TTC549 (cell line): ENCODE data around the gene DYSF.

Experiments
- FAIRE-seq: peaks from 2 replicates; lab custom pipeline; 2012; peaks lifted over from hg19 to GRCh38; lab: Jason Lieb, UNC

The DYSF gene

DNA sequence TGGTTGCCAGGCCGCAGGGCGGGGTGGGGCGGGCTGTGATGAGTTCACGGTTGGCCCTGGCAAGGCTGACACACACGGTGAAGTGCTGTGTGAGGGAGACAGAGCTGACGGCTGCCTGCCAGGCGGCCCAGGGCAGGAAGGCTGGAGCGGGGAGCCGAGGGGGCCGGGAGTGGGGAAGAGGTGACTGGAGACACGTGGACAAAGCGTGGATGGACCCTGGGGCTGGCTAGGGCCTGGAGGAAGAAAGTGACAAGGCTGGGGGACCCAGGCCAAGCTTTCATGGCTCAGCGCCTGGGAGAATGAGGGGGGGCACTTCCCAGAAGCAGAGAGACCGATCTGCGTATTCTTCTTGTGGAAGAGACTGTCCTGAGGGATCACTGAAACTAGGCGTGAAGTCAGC is 123.2 kb downstream of the DYSF start:
- FAIRE-seq = no peak

DNA sequence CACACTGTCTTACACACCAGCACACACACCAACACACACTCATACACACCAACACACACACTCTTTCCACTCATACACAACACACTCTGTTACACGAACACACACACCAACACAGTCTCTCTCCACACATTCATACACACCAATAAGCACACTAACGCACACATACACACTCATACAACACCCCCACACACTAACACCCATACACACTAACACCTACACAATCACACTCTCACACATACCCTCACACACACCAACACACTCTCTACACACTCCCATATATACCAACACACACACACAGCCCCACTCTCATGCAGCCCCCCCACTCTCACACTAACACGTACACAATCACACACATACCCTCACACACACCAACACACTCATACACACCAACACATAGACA is 123.8 kb downstream of the DYSF start:
- no peak for FAIRE-seq

GRCh38 chr2:71578767-71579342 is 125.5 kb downstream of the DYSF start:
- no peak for FAIRE-seq

DNA sequence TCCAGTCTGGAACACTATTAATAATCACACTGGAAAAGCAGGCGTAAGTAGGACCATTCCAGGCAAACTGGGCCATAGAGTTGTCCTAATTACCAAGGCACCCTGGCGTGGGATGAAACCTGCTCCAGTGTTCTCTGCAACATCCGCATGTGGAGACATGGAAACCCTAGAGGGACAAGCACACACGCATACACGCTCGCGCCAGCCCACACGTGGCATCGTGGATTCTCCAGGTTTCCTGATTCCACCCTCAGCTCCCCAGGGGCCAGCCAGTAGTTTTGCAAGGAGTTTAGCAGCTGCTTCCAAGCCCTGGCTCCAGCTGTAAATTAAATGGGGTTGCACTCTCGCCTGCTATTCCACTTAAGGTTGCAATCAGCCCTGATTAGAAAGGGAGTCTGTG is 127.7 kb downstream of the DYSF start:
- FAIRE-seq = no peak

DNA sequence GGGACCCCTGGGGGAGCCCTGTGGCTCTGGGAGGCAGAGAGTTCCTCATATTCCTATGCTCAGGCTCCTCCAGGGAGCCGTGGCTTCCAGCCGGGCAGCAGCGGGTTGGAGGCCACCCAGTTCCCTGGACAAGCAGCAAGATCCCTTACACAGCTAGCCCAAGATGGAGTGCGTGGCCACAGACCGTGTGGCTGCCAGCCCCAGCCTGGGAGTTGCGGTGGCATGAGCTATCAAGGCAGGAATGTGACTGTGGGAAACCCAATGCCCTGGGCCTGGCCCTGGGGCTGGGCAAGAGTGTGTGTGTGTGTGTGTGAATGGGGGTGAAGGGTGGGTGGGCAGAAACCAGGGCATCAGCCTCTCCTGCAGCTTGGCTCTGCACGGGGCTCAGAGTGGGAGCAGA is 130.5 kb downstream of the DYSF start:
- no peak for FAIRE-seq

- no peak for FAIRE-seq
Measured at GRCh38 chr2:71586471-71586870, 133.1 kb downstream of the DYSF start.

GRCh38 chr2:71587509-71588073 is 134.2 kb downstream of the DYSF start:
- no peak for FAIRE-seq

DNA sequence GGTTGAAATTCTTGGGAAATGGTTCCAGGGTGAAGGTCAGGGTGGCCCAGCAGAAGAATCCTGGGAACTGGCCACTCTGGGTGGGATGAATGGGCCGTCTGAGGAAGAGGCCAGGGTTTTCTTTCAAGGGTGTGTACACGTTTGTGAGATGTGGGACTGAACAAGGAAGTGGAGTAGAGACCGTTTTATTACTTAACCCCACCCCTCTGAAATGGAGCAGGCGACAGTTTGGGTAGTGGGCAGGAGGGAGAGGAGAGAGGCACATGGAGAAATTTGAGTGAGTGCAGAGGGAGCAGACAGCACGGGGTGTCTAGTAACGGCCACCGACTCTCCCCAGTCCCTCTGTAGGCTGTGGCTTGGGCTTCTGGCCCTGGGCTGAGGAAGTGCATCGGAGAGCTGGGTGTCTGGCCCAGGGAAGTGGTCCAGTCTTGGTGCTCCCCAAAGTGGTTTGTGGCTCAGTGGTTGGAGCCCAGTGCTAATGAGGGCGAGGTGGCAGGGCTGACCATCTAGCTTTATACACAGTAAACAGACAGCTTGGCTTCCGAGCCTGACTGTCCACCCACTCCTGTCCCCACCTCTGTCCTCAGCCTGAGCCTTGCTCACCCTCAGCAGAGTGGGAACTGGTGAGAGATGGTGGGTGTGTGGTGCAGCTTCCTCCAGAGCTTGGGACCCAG is 135.3 kb downstream of the DYSF start:
- FAIRE-seq = no peak

DNA sequence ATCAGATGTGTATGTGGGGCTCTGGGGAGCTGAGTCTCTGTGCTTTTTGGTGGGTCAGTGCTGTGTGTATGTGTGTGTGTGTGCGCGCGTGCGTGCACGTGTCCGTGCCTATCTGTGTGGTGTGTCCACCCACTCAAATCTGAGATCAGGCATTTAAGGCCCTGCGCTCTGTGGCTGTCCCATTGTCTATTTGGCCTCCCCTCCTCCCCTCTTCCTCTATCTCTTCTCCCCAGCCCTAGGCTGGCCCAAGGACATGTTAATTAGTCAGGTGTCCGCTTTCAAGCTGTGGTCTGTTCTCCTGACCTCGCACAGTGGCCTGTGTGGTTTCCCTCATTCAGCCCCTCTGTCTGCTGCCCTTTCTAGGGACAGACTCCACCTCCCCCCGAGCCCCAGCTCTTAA is 136.4 kb downstream of the DYSF start:
- FAIRE-seq = no peak

DNA sequence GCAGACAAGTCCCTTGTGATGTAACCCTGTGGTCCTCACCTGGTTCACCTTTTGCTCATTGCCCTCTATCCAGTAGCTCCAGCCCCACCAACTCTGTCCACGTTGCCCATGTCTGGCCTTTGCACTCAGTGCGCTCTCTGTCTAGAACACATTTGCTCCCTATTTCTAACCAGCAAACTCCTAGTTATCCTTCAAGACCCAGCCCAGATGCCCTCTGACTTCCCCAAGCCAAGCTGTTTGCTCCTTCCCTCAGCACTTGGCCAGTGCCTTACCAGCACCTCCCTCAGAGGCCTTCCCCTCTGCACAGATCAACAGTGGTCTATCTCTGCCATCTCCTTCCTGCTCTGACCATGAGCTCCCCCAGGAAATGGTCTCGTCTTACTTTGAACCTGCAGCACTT is 137.7 kb downstream of the DYSF start:
- no peak for FAIRE-seq

GRCh38 chr2:71592181-71592711 is 138.9 kb downstream of the DYSF start:
- no peak for FAIRE-seq

- no peak for FAIRE-seq
Measured at GRCh38 chr2:71595569-71595968, 142.2 kb downstream of the DYSF start.

- no peak for FAIRE-seq
Measured at GRCh38 chr2:71596011-71596410, 142.7 kb downstream of the DYSF start.

GRCh38 chr2:71597756-71598155 is 144.4 kb downstream of the DYSF start:
- FAIRE-seq = no peak

GRCh38 chr2:71598526-71598925 is 145.2 kb downstream of the DYSF start:
- no peak for FAIRE-seq

GRCh38 chr2:71599038-71599437 is 145.7 kb downstream of the DYSF start:
- FAIRE-seq = no peak

GRCh38 chr2:71599646-71600236 is 146.4 kb downstream of the DYSF start:
- no peak for FAIRE-seq

- FAIRE-seq = no peak
Measured at GRCh38 chr2:71600555-71600954, 147.2 kb downstream of the DYSF start.

- FAIRE-seq = no peak
Measured at GRCh38 chr2:71601136-71602114, 148.1 kb downstream of the DYSF start.

DNA sequence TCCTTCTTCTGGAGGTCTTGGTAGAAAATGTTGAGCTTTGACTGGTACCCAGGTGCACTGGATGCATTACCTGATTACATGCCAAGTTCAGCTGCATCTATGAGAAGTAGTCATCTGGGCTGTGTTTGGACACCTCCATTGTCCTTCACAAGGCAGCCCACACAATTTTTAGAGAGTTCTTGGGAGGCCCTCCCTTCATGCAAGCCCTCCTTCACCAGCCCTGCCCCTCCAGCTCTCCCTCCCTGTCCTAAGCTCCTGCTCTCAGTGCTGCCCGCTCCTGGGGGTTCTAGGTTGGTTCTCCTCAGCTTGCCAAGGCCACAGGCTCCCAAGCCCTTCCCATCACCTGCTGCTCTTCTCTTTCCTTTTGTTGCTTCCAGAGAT is 148.7 kb downstream of the DYSF start:
- no peak for FAIRE-seq

- FAIRE-seq = no peak
Measured at GRCh38 chr2:71602581-71602980, 149.2 kb downstream of the DYSF start.

DNA sequence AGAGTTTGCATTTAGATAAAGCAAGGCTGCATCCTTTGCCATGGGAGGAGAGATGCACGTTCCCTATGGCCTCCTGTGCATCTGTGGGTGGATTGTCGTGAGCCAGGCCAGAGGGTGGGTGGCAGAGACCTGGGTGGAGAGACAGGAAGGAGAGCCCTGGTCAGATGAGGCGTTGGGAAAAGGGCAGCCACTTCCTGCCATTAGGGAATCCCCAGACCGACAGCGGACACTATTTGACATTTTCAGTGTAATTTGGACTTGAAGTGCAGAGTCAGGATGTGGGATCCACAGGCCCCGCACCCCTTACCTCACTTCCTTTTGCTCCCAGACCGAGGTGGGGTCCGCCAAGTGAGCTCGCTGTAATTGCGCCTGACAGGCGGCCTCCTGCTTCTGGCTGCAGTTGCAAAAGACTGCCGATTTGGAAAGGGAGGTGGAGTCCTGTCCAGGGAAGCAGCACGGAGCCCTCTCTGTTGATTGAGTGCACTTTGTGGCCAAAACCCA is 150.0 kb downstream of the DYSF start:
- no peak for FAIRE-seq
